Measurements from ENCODE around the gene MRPS16. TPM values are rescaled to one million over a fixed set of nuclear protein-coding genes. Genes with fewer than 3 reads are reported as not detected.

MRPS16 gene
- total and polyA plus RNA-seq, 9 of the 15 experiments (the other 6 are each of a cell fraction or from before 2014, with no cell fraction given): 65.0 to 239 (median 146) TPM

DNA sequence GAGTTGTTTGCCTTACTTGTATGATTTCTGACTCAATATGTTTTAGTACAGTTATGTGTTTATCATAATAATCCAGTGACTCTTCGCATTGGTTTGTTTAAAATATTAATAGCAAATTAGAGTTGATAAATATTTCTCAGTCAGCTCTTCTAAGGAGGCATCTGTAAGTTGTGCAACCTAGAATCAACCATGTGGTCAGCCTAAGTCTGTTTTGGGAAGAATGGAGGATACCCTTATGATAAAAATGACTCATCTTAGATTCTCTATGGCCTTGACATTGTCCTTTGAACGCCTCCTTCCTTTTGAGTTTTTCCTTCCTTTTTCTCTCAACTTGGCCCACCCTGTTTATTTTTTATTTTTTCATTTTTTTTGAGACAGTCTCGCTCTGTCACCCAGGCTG lies 24.2 kb downstream of the MRPS16 start:
- Histone ChIP-seq H3K4me1 (replicated peaks in 1 of 2; ENCODE audit: control insufficient read depth in 2 of 2, insufficient read depth in 2 of 2, low read length in 2 of 2) (no peaks in the 10 kb centered on the region; a peak in 1 of 5 replicates), H3K4me2 (ENCODE audit: insufficient read depth, low read length) (no peak overlapping the region), H3K9me1 (ENCODE audit: control insufficient read depth, insufficient read depth, low read length) (no peaks in the 10 kb centered on the region), H3K27ac (ENCODE audit: extremely low read depth, low read depth, low read length) (no peak overlapping the region), H3K27me3 (ENCODE audit: control insufficient read depth in 2 of 2, insufficient read depth in 2 of 2, low read length in 2 of 2) (no peaks in the 10 kb centered on the region), H4K20me1 (replicated peaks; ENCODE audit: control insufficient read depth, insufficient read depth, low read length) (no peaks in the 10 kb centered on the region; the same call in 1 of the 2 replicates), H3K4me3 (no peak overlapping the region), H3K36me3 (ENCODE audit: control insufficient read depth, insufficient read depth, low read length) (peaks cover 9% of the 10 kb centered on the region; the same call in 2 of the 3 replicates), H3K9ac (ENCODE audit: insufficient read depth in 1 of 2, low read depth in 2 of 2, low read length in 2 of 2) (no peak overlapping the region), H3K79me2 (ENCODE audit: control insufficient read depth, insufficient read depth, low read length) (no peaks in the 10 kb centered on the region), H3K9me3 (replicated peaks; ENCODE audit: control insufficient read depth, insufficient read depth, low read depth, low read length) (no peaks in the 10 kb centered on the region), H2AFZ (ENCODE audit: low read depth, low read length) (no peak overlapping the region)
- ChIA-PET POLR2A (interaction anchor here (1.3 to 2.5 kb wide), 3 partner anchors 10 to 18 kb away, joined by 3 to 13 read pairs (median 4); partner anchors contain the start of gene DNAJC9), CTCF (ENCODE audit: low intra/inter-chr PET ratio) (no interaction called here)
- no TSS peak for BruUV-seq (replicated peaks)
- FAIRE-seq (no peak), DNase-seq (ENCODE audit: extremely low read depth in 1 of 4, low spot score in 3 of 4) (no peak), ATAC-seq (no peak)
- WGBS (ENCODE audit: insufficient coverage, low coverage, missing lambda C conversion rate): 61% methylated on average over 3 of the region's 3 CpGs
- intact Hi-C loops (cut with micrococcal nuclease): no loop called here
- in situ Hi-C loops (cut with MboI): no loop called here
- TF ChIP-seq SP2 (IDR thresholded peaks at IDR 0.05; ENCODE audit: extremely low read depth, low read depth, low read length, poor library complexity, severe bottlenecking): no peak
- no peak for TF ChIP-seq NCOA1 (IDR thresholded peaks at IDR 0.05; ENCODE audit: low read depth)
- peak; percentile 41; the same call in 1 of the 2 replicates for TF ChIP-seq JUND (IDR thresholded peaks at IDR 0.05; ENCODE audit: borderline replicate concordance, low read depth, low read length)
- TF ChIP-seq JUND (tag; IDR thresholded peaks at IDR 0.05; ENCODE audit: borderline replicate concordance, low read depth, low read length): peak; percentile 48; the same call in 1 of the 3 replicates
- TF ChIP-seq STAT5B (CRISPR knock-in tag; IDR thresholded peaks at IDR 0.05): no peak
- TF ChIP-seq ETV6 (IDR thresholded peaks at IDR 0.05; ENCODE audit: borderline replicate concordance in 1 of 2, low read depth in 2 of 2, low read length in 1 of 2): no peak
- no peak for TF ChIP-seq ETV6 (CRISPR knock-in tag; IDR thresholded peaks at IDR 0.05; ENCODE audit: borderline replicate concordance)
- TF ChIP-seq PHF20 (IDR thresholded peaks at IDR 0.05; ENCODE audit: partially characterized antibody): no peak
- peak; percentile 21; the same call in 1 of the 2 replicates for TF ChIP-seq POLR2G (IDR thresholded peaks at IDR 0.05; ENCODE audit: low read depth, low read length)
- no peak for TF ChIP-seq HDAC1 (IDR thresholded peaks at IDR 0.05)
- no peak for TF ChIP-seq FOXP1 (CRISPR knock-in tag; IDR thresholded peaks at IDR 0.05)
- no peak for TF ChIP-seq PTTG1 (tag; IDR thresholded peaks at IDR 0.05; ENCODE audit: low read depth)
- no peak for TF ChIP-seq ETV5 (CRISPR knock-in tag; IDR thresholded peaks at IDR 0.05; ENCODE audit: low read depth)
- TF ChIP-seq EP400 (IDR thresholded peaks at IDR 0.05): 0 out of 2 replicates have a peak, but pooled peaks have one; percentile 14
- TF ChIP-seq, protein P1, sequence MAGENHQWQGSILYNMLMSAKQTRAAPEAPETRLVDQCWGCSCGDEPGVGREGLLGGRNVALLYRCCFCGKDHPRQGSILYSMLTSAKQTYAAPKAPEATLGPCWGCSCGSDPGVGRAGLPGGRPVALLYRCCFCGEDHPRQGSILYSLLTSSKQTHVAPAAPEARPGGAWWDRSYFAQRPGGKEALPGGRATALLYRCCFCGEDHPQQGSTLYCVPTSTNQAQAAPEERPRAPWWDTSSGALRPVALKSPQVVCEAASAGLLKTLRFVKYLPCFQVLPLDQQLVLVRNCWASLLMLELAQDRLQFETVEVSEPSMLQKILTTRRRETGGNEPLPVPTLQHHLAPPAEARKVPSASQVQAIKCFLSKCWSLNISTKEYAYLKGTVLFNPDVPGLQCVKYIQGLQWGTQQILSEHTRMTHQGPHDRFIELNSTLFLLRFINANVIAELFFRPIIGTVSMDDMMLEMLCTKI (IDR thresholded peaks at IDR 0.05; ENCODE audit: partially characterized antibody): no peak
- TF ChIP-seq ATF1 (CRISPR knock-in tag; IDR thresholded peaks at IDR 0.05): no peak
- TF ChIP-seq ATF1 (tag; IDR thresholded peaks at IDR 0.05): no peak
- no peak for TF ChIP-seq KLF16 (IDR thresholded peaks at IDR 0.05)
- no peak for TF ChIP-seq ARID1B (IDR thresholded peaks at IDR 0.05)
- no peak for TF ChIP-seq CEBPG (CRISPR knock-in tag; IDR thresholded peaks at IDR 0.05)
- TF ChIP-seq CEBPG (tag; conservative IDR thresholded peaks at IDR 0.05 in 1 of 2, IDR thresholded peaks at IDR 0.05 in 1 of 2): peak in 1 of 2 experiments; percentile 62; a peak in 1 of 4 replicates
- TF ChIP-seq, protein P2, sequence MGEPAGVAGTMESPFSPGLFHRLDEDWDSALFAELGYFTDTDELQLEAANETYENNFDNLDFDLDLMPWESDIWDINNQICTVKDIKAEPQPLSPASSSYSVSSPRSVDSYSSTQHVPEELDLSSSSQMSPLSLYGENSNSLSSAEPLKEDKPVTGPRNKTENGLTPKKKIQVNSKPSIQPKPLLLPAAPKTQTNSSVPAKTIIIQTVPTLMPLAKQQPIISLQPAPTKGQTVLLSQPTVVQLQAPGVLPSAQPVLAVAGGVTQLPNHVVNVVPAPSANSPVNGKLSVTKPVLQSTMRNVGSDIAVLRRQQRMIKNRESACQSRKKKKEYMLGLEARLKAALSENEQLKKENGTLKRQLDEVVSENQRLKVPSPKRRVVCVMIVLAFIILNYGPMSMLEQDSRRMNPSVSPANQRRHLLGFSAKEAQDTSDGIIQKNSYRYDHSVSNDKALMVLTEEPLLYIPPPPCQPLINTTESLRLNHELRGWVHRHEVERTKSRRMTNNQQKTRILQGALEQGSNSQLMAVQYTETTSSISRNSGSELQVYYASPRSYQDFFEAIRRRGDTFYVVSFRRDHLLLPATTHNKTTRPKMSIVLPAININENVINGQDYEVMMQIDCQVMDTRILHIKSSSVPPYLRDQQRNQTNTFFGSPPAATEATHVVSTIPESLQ (CRISPR knock-in tag; IDR thresholded peaks at IDR 0.05): no peak
- TF ChIP-seq YBX1 (IDR thresholded peaks at IDR 0.05): no peak
